Gastrocnemius medialis (tissue), 4 donors: ENCODE results near the gene RASSF1.

ENCODE experiments used
- CTCF ChIP-seq, 5 experiments: fragments of 450-650 bp in 3 of 5; fragments of 200-600 bp in 2 of 5; sonication (generic) in 2 of 5; IDR thresholded peaks in 4 of 5; conservative IDR thresholded peaks in 1 of 5; 1 replicate in 4 of 5; 2 replicates in 1 of 5; pipeline ENCODE4 v1.5.1; 2016 to 2019; ENCODE audit warnings: antibody characterized with exemption in 5 of 5, mild to moderate bottlenecking in 3 of 5, moderate library complexity in 3 of 5
- POLR2A ChIP-seq, 2 donors: fragments of 450-650 bp; IDR thresholded peaks; one replicate each; pipeline ENCODE4 v1.6.1; 2017; ENCODE audit warnings: antibody characterized with exemption in 2 of 2, mild to moderate bottlenecking in 2 of 2, moderate library complexity in 2 of 2

GRCh38 chr3:50318615-50319014, 22.0 kb downstream of the RASSF1 start:
- TF ChIP-seq CTCF (IDR thresholded peaks at IDR 0.05 in 4 of 5, conservative IDR thresholded peaks at IDR 0.05 in 1 of 5) (no peak), POLR2A (IDR thresholded peaks at IDR 0.05) (no peak)
